CD8-positive, alpha-beta memory T cell (primary cell): ENCODE results near the gene ENOSF1. TPM values are rescaled to one million over a fixed set of nuclear protein-coding genes. Genes with fewer than 3 reads are reported as not detected.

Experiments
- CTCF ChIA-PET: fragments of 350-600 bp; sonication (Branson Sonifier 250); formaldehyde crosslinking; loops from one replicate; lab custom pipeline; 2021; ENCODE audit warnings: antibody characterized with exemption; lab: Charles Lee
- POLR2A ChIA-PET: fragments of 350-600 bp; sonication (Branson Sonifier 250); formaldehyde crosslinking; loops from one replicate; lab custom pipeline; 2021; ENCODE audit warnings: antibody characterized with exemption; lab: Charles Lee
- DNase-seq, 5 donors: peaks; one replicate each; pipeline versions ENCODE4 v3.0.0 to v3.0.0-alpha.2; 2020 to 2022; ENCODE audit warnings: mixed read lengths in 1 of 5
- H3K27ac ChIP-seq: one replicate; pipeline ENCODE4 v1.7.0; 2013; ENCODE audit warnings: low read depth, mild to moderate bottlenecking, low read length, moderate library complexity
- H3K27me3 ChIP-seq: 2 replicates; pipeline ENCODE4 v1.7.0; 2013; ENCODE audit warnings: low read length, mild to moderate bottlenecking; ENCODE audit not compliant: insufficient read depth, poor library complexity, severe bottlenecking
- H3K36me3 ChIP-seq: 2 replicates; pipeline ENCODE4 v1.7.0; 2013; ENCODE audit warnings: mild to moderate bottlenecking, low read length, moderate library complexity; ENCODE audit not compliant: insufficient read depth
- H3K4me1 ChIP-seq: 2 replicates; pipeline ENCODE4 v1.7.0; 2013; ENCODE audit warnings: mild to moderate bottlenecking, low read length, moderate library complexity; ENCODE audit not compliant: insufficient read depth
- H3K4me3 ChIP-seq: 2 replicates; pipeline ENCODE4 v1.7.0; 2013; ENCODE audit warnings: mild to moderate bottlenecking, low read length
- H3K9me3 ChIP-seq: 2 replicates; pipeline ENCODE4 v1.7.0; 2013; ENCODE audit warnings: mild to moderate bottlenecking, low read length
- H3K27ac Mint-ChIP-seq, 8 donors: one replicate each; pipeline ENCODE4 v1.8.0; 2020 to 2021; ENCODE audit warnings: mixed read lengths in 8 of 8, mild to moderate bottlenecking in 6 of 8, inconsistent platforms in 3 of 8, moderate library complexity in 3 of 8
- H3K27me3 Mint-ChIP-seq, 2 donors: one replicate each; pipeline ENCODE4 v1.8.0; 2020 to 2021; ENCODE audit warnings: mixed read lengths in 2 of 2, mild to moderate bottlenecking in 1 of 2, moderate library complexity in 1 of 2
- H3K36me3 Mint-ChIP-seq, 3 donors: one replicate each; pipeline ENCODE4 v1.8.0; 2020 to 2021; ENCODE audit warnings: mixed read lengths in 3 of 3, inconsistent platforms in 1 of 3, mild to moderate bottlenecking in 1 of 3
- H3K4me1 Mint-ChIP-seq, 3 donors: one replicate each; pipeline ENCODE4 v1.8.0; 2020 to 2021; ENCODE audit warnings: mixed read lengths in 3 of 3, inconsistent platforms in 1 of 3, mild to moderate bottlenecking in 1 of 3
- H3K4me3 Mint-ChIP-seq, 7 donors: one replicate each; pipeline ENCODE4 v1.8.0; 2020 to 2021; ENCODE audit warnings: mixed read lengths in 7 of 7, mild to moderate bottlenecking in 6 of 7, moderate library complexity in 4 of 7, inconsistent platforms in 2 of 7
- H3K9me3 Mint-ChIP-seq, 5 donors: one replicate each; pipeline ENCODE4 v1.8.0; 2020 to 2022; ENCODE audit warnings: mixed read lengths in 5 of 5, mild to moderate bottlenecking in 3 of 5, moderate library complexity in 2 of 5, inconsistent platforms in 1 of 5
- polyA plus RNA-seq: library from polyadenylated mRNA; unstranded; fragments of 300-500 nt; fragmentation: Illumina TruSeq; gene quantifications from one replicate; pipeline ENCODE4 v1.2.3, GENCODE V29; 2021
- total RNA-seq, 2 experiments: library from RNA; stranded (reverse); gene quantifications; one replicate each; pipeline ENCODE4 v1.2.3, GENCODE V29; 2021

Gene ENOSF1
- total and polyA plus RNA-seq, 3 experiments from 2014 or later, result 13.2 to 50.8 (median 45.9) TPM

DNA sequence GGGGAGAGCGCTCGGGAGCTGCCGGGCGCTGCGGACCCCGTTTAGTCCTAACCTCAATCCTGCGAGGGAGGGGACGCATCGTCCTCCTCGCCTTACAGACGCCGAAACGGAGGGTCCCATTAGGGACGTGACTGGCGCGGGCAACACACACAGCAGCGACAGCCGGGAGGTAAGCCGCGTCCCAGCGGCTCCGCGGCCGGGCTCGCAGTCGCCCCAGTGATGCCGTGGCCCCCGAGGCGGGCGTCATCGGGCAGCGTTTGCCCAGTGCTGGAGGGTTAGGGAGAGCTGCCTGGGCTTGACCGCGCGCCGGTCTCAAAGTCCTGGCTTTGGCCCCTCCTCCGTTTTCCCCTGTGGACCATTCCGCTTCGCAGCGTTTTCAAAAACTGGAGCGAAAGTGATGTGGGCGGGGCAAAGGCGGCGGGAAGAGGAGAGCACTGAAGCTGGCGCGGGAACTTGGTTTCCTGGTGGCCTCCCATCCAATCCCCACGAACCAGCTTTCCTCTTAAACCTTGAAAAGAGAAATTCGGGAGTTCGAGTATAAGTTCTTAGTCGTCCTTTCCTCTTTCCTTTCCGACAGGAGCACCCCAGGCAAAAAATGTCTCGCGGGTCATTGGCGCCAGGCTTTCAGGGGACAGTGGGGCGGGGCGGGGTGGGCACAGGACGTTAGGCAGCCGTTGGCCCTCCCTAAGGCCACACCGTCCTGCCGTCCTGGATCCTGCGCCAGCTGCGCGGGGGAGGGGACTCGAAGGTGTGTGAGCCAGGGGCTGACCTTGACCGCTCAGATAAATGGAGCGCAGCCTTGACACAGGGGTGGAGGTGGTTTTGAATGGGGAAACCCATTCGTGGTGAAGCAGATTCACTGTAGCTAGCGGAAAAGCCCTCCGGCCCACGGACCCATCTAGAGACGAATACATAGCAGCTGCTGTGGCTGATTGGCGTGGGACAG, 54.2 kb downstream of the ENOSF1 start:
- H3K27me3 ChIP-seq, result peaks cover 6% of the 10 kb centered on the region
- ChIA-PET CTCF (interaction anchor here (1.0 kb wide), 1 partner anchor 42 kb away, joined by 3 read pairs; no protein-coding TSS in a partner anchor), POLR2A (interaction anchor here (1.2 kb wide), 1 partner anchor 12 kb away, joined by 3 read pairs; no protein-coding TSS in a partner anchor)
- no peaks in the 10 kb centered on the region for H3K36me3 ChIP-seq
- H3K4me1 ChIP-seq, result peaks cover 4% of the 10 kb centered on the region
- Mint-ChIP-seq H3K27ac (peak overlapping the region in 3 of 8 donors; percentile 40 to 79 (median 76)), H3K4me1 (peaks cover 11 to 19% (median 12%) of the 10 kb centered on the region in 3 donors), H3K9me3 (peaks cover 0 to 8% (median 6%) of the 10 kb centered on the region in 5 donors), H3K27me3 (peaks cover 30 to 48% of the 10 kb centered on the region in 2 donors), H3K4me3 (peak overlapping the region; percentile 86 to 95 (median 89)), H3K36me3 (peaks cover 0 to 8% (median 0%) of the 10 kb centered on the region in 3 donors)
- DNase-seq, result peak; percentile 19 to 58 (median 28)
- H3K27ac ChIP-seq, result peak overlapping the region; percentile 71
- H3K4me3 ChIP-seq, result peak overlapping the region; percentile 68
- no peaks in the 10 kb centered on the region for H3K9me3 ChIP-seq

DNA sequence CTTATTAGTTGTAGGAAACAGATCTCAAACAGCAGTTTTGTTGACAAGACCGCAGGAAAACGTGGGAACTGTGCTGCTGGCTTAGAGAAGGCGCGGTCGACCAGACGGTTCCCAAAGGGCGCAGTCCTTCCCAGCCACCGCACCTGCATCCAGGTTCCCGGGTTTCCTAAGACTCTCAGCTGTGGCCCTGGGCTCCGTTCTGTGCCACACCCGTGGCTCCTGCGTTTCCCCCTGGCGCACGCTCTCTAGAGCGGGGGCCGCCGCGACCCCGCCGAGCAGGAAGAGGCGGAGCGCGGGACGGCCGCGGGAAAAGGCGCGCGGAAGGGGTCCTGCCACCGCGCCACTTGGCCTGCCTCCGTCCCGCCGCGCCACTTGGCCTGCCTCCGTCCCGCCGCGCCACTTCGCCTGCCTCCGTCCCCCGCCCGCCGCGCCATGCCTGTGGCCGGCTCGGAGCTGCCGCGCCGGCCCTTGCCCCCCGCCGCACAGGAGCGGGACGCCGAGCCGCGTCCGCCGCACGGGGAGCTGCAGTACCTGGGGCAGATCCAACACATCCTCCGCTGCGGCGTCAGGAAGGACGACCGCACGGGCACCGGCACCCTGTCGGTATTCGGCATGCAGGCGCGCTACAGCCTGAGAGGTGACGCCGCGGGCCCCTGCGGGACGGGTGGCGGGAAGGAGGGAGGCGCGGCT, 55.0 kb downstream of the ENOSF1 start, which contains the start of gene TYMS:
Gene TYMS (plus strand): TSS at position 343 of the 690 bp plus-strand sequence. CDS start 90 bp downstream, at position 433.
- H3K4me1 Mint-ChIP-seq, result peaks cover 11 to 19% (median 12%) of the 10 kb centered on the region in 3 donors
- no peaks in the 10 kb centered on the region for H3K36me3 ChIP-seq
- no peaks in the 10 kb centered on the region for H3K9me3 ChIP-seq
- peak within 1 kb of the TSS in 5 of 8 donors; percentile 4 to 84 (median 76) for H3K27ac Mint-ChIP-seq
- CTCF ChIA-PET, result interaction anchor here (1.0 kb wide), 1 partner anchor 43 kb away, joined by 3 read pairs; no protein-coding TSS in a partner anchor
- H3K27me3 Mint-ChIP-seq, result peaks cover 30 to 48% of the 10 kb centered on the region in 2 donors
- peak in 3 of 5 donors; percentile 6 to 30 (median 26) for DNase-seq
- peaks cover 0 to 8% (median 0%) of the 10 kb centered on the region in 3 donors for H3K36me3 Mint-ChIP-seq
- H3K9me3 Mint-ChIP-seq, result peaks cover 0 to 8% (median 6%) of the 10 kb centered on the region in 5 donors
- H3K4me3 Mint-ChIP-seq, result peak within 1 kb of the TSS; percentile 86 to 95 (median 89)
- peak within 1 kb of the TSS; percentile 71 for H3K27ac ChIP-seq
- peaks cover 6% of the 10 kb centered on the region for H3K27me3 ChIP-seq
- POLR2A ChIA-PET, result interaction anchor here (1.2 kb wide), 1 partner anchor 12 kb away, joined by 3 read pairs; no protein-coding TSS in a partner anchor
- peaks cover 4% of the 10 kb centered on the region for H3K4me1 ChIP-seq
- peak within 1 kb of the TSS; percentile 68 for H3K4me3 ChIP-seq

DNA sequence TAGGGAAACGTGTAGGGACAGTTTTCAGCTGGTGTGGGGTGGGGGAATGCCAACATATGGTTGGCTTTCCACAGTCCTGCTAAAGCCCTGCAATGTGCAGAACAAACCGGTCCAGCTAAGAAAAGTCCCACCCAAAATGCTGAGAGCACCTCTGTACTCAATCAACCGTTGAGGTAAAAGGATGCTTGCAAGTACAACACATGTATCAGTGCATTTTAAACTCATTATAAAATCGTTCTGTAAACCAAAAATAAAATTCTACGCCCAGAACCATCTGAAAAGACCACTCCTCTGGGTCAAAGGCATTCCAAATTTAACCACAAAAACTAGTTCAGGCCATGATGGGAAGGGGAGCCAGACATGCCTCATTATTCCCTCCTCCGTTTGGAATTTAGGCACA, 57.0 kb downstream of the ENOSF1 start:
- Histone ChIP-seq H3K9me3 (no peaks in the 10 kb centered on the region), H3K36me3 (no peaks in the 10 kb centered on the region), H3K27ac (no peak overlapping the region), H3K4me3 (no peak overlapping the region), H3K4me1 (peaks cover 4% of the 10 kb centered on the region), H3K27me3 (peaks cover 6% of the 10 kb centered on the region)
- ChIA-PET POLR2A (interaction anchor here (0.5 to 0.7 kb wide), 2 partner anchors 36 to 366 kb away, joined by 5 to 12 read pairs; no protein-coding TSS in a partner anchor), CTCF (no interaction called here)
- Mint-ChIP-seq H3K4me1 (peaks cover 13 to 21% (median 14%) of the 10 kb centered on the region in 3 donors), H3K27me3 (peaks cover 29 to 56% of the 10 kb centered on the region in 2 donors), H3K4me3 (peak overlapping the region in 3 of 7 donors; percentile 7 to 48 (median 32)), H3K36me3 (peaks cover 0 to 4% (median 0%) of the 10 kb centered on the region in 3 donors), H3K27ac (no peak overlapping the region), H3K9me3 (no peaks in the 10 kb centered on the region)
- no peak for DNase-seq

DNA sequence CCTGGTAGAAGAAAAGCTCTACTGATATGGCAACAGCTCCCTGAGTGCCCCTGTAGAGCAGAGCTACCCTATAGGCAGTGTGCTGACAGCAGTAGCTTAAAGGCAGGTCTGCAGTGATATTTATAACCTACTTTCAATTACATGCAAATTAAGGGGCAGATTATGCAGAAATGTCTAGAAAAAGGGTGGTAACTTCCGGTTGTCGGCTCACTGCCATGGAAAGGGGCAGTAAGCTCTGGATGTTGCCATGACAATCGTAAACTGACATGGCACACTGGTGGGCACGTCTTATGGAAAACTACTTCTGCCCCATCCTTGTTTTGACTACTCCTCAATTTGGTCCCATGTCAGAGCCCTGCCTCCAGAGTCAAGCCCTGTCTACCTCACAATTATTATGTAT, 57.8 kb downstream of the ENOSF1 start:
- Histone ChIP-seq H3K4me1 (peaks cover 4% of the 10 kb centered on the region), H3K27me3 (peaks cover 6% of the 10 kb centered on the region), H3K9me3 (no peaks in the 10 kb centered on the region), H3K27ac (no peak overlapping the region), H3K4me3 (no peak overlapping the region), H3K36me3 (no peaks in the 10 kb centered on the region)
- no peaks in the 10 kb centered on the region for H3K9me3 Mint-ChIP-seq
- H3K4me1 Mint-ChIP-seq, result peaks cover 16 to 23% (median 17%) of the 10 kb centered on the region in 3 donors
- POLR2A ChIA-PET, result no interaction called here
- H3K27ac Mint-ChIP-seq, result no peak overlapping the region
- DNase-seq, result no peak
- CTCF ChIA-PET, result no interaction called here
- peaks cover 26 to 55% of the 10 kb centered on the region in 2 donors for H3K27me3 Mint-ChIP-seq
- peak overlapping the region in 2 of 7 donors; percentile 48 to 62 for H3K4me3 Mint-ChIP-seq
- H3K36me3 Mint-ChIP-seq, result peaks cover 0 to 4% (median 0%) of the 10 kb centered on the region in 3 donors

DNA sequence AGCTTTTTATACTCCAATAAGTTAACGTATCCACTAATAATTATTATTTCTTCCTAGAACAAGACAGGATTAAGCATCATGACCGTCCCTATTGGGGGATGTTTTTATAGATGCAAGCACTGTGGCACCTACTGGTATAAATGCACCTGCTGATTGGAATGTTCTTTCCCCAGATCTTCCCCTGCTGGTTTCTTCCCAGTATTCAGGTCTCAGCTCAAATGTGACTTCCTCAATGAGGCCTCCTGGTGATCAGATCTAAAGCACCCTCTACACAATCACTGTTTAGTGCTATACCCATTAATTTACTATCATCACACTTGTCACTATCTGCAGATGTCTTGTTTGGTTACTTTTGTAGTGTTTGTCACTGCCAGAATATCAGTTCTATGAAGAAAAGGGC, 58.9 kb downstream of the ENOSF1 start:
- H3K4me1 Mint-ChIP-seq, result peaks cover 6 to 12% (median 7%) of the 10 kb centered on the region in 3 donors
- H3K27me3 Mint-ChIP-seq, result peaks cover 21 to 49% of the 10 kb centered on the region in 2 donors
- Histone ChIP-seq H3K4me3 (no peak overlapping the region), H3K27me3 (peaks cover 6% of the 10 kb centered on the region), H3K9me3 (no peaks in the 10 kb centered on the region), H3K4me1 (peaks cover under 1% of the 10 kb centered on the region), H3K27ac (no peak overlapping the region), H3K36me3 (no peaks in the 10 kb centered on the region)
- CTCF ChIA-PET, result no interaction called here
- DNase-seq, result no peak
- no peak overlapping the region for H3K27ac Mint-ChIP-seq
- H3K4me3 Mint-ChIP-seq, result no peak overlapping the region
- no peaks in the 10 kb centered on the region for H3K9me3 Mint-ChIP-seq
- POLR2A ChIA-PET, result no interaction called here
- H3K36me3 Mint-ChIP-seq, result peaks cover 0 to 4% (median 0%) of the 10 kb centered on the region in 3 donors

DNA sequence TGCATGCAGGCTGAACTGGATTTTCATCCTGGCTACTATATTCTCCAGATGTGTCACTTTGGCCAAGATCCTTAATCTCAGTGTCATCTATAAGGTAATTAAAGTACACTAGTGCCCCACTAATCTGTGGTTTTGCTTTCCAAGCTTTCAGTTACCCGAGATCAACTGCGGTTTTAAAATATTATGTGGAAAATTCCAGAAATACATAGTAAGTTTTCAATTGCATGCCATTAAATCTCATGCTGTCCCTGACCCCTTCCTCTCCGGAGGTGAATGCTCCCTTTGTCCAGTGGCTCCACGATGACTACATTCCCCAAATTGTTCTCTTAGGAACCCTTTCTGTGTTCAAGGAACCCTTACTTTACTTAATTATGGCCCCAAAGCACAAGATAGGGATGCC, 60.3 kb downstream of the ENOSF1 start:
- ChIA-PET POLR2A (no interaction called here), CTCF (no interaction called here)
- Mint-ChIP-seq H3K27me3 (peaks cover 18 to 44% of the 10 kb centered on the region in 2 donors), H3K27ac (no peak overlapping the region), H3K36me3 (peaks cover 0 to 4% (median 0%) of the 10 kb centered on the region in 3 donors), H3K4me1 (peaks cover 5 to 8% (median 6%) of the 10 kb centered on the region in 3 donors), H3K9me3 (no peaks in the 10 kb centered on the region), H3K4me3 (peak overlapping the region in 1 of 7 donors; percentile 16)
- Histone ChIP-seq H3K27me3 (peaks cover 6% of the 10 kb centered on the region), H3K27ac (no peak overlapping the region), H3K4me3 (no peak overlapping the region), H3K9me3 (no peaks in the 10 kb centered on the region), H3K4me1 (no peaks in the 10 kb centered on the region), H3K36me3 (no peaks in the 10 kb centered on the region)
- DNase-seq, result no peak

DNA sequence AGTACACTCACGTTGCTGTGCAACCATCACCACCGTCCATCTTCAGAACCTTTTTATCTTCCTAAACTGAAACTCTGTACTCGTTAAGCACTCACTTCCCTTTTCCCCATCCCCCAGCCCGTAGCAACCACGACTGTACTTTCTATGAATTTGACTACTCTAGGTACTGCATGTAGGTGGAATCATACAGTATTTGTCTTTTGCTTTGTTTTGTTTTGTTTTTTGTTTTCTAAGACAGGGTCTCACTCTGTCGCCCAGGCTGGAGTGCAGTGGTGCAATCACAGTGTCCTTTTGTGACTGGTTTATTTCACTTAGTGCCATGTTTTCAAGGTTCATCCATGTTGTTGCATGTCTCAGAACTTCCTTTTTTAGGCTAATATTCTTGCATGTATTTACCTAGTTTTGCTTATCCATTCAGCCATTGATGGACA, 62.0 kb downstream of the ENOSF1 start:
- Mint-ChIP-seq H3K27ac (peak overlapping the region in 1 of 8 donors; percentile 35), H3K4me3 (peak overlapping the region in 4 of 7 donors; percentile 8 to 60 (median 22)), H3K9me3 (no peaks in the 10 kb centered on the region), H3K36me3 (peaks cover 0 to 1% (median 0%) of the 10 kb centered on the region in 3 donors), H3K4me1 (peaks cover 5 to 6% (median 5%) of the 10 kb centered on the region in 3 donors), H3K27me3 (peaks cover 10 to 33% of the 10 kb centered on the region in 2 donors)
- H3K27ac ChIP-seq, result peak overlapping the region; percentile 3
- no peak for DNase-seq
- H3K9me3 ChIP-seq, result no peaks in the 10 kb centered on the region
- CTCF ChIA-PET, result no interaction called here
- no peaks in the 10 kb centered on the region for H3K4me1 ChIP-seq
- POLR2A ChIA-PET, result no interaction called here
- peaks cover 6% of the 10 kb centered on the region for H3K27me3 ChIP-seq
- no peak overlapping the region for H3K4me3 ChIP-seq
- H3K36me3 ChIP-seq, result no peaks in the 10 kb centered on the region
